GM12878 (cell line): ENCODE measurements around the gene IRGQ. TPM values are rescaled to one million over a fixed set of nuclear protein-coding genes. Genes with fewer than 3 reads are reported as not detected.

Source experiments
- ATAC-seq: fragments of 200-7000 bp; cut with Tn5 transposase; 3 replicates; pipeline ENCODE4 v1.9.1; 2020; ENCODE audit warnings: mild to moderate bottlenecking, moderate library complexity
- BruUV-seq: library from RNA; stranded (reverse); fragments of 400-500 nt; replicated peaks from 2 replicates; lab custom pipeline; 2021; lab: Mats Ljungman, UMichigan
- CTCF ChIA-PET: fragments of 300-600 bp; sonication (Branson Sonifier 250); formaldehyde crosslinking; extraction: SDS; loops from one replicate; lab custom pipeline; 2021; ENCODE audit warnings: inconsistent platforms; lab: Yijun Ruan, JAX
- POLR2A ChIA-PET: fragments of 350-600 bp; formaldehyde crosslinking; extraction: SDS; loops from one replicate; lab custom pipeline; 2021; ENCODE audit warnings: inconsistent platforms; lab: Charles Lee
- RAD21 ChIA-PET: fragments of 300-600 bp; sonication (Branson Sonifier 250); formaldehyde crosslinking; loops from one replicate; lab custom pipeline; 2023; ENCODE audit warnings: antibody characterized with exemption; ENCODE audit not compliant: unreplicated experiment; lab: Charles Lee
- SMC1A ChIA-PET: fragments of 300-600 bp; sonication (Branson Sonifier 250); formaldehyde crosslinking; loops from one replicate; lab custom pipeline; 2023; ENCODE audit not compliant: unreplicated experiment, uncharacterized antibody; lab: Charles Lee
- DNase-seq: peaks from one replicate; pipeline ENCODE4 v3.0.0-alpha.2; 2011; ENCODE audit warnings: low read depth, low spot score
- FAIRE-seq: peaks from 3 replicates; lab custom pipeline; 2011; peaks lifted over from hg19 to GRCh38; lab: Jason Lieb, UNC
- H2AFZ ChIP-seq: 2 replicates; pipeline ENCODE4 v1.6.0; 2011; ENCODE audit warnings: low read depth, low read length, control low read depth; ENCODE audit not compliant: control insufficient read depth
- H3K27ac ChIP-seq: 2 replicates; pipeline ENCODE4 v1.5.1; 2011; ENCODE audit warnings: control low read depth; ENCODE audit not compliant: control insufficient read depth, insufficient read depth
- H3K27me3 ChIP-seq, 2 experiments: replicated peaks in 1 of 2; 2 replicates each; pipeline versions ENCODE4 v1.6.0 to v1.6.1; 2011; ENCODE audit warnings: low read length in 1 of 2; ENCODE audit not compliant: control insufficient read depth in 2 of 2, insufficient read depth in 2 of 2
- H3K36me3 ChIP-seq, 2 experiments: 2 replicates each; pipeline ENCODE4 v1.5.1; 2011; ENCODE audit warnings: low read length in 1 of 2; ENCODE audit not compliant: control insufficient read depth in 2 of 2, insufficient read depth in 2 of 2
- H3K4me1 ChIP-seq: 2 replicates; pipeline ENCODE4 v1.6.1; 2011; ENCODE audit warnings: mild to moderate bottlenecking, low read length, moderate library complexity, mixed read lengths; ENCODE audit not compliant: control insufficient read depth, insufficient read depth
- H3K4me2 ChIP-seq: 2 replicates; pipeline ENCODE4 v1.6.0; 2011; ENCODE audit warnings: control low read depth; ENCODE audit not compliant: control insufficient read depth, insufficient read depth
- H3K4me3 ChIP-seq: fragments of 200-600 bp; sonication (generic); 2 replicates; pipeline ENCODE4 v1.5.1; 2016
- H3K79me2 ChIP-seq: 2 replicates; pipeline ENCODE4 v1.6.0; 2011; ENCODE audit warnings: low read length; ENCODE audit not compliant: control insufficient read depth, insufficient read depth
- H3K9ac ChIP-seq: 2 replicates; pipeline ENCODE4 v1.8.0; 2011; ENCODE audit warnings: low read length, control low read depth, mixed read lengths; ENCODE audit not compliant: control insufficient read depth, insufficient read depth
- H3K9me3 ChIP-seq: replicated peaks from 3 replicates; pipeline ENCODE4 v1.5.1; 2011; ENCODE audit warnings: mild to moderate bottlenecking, low read length; ENCODE audit not compliant: control insufficient read depth, insufficient read depth
- H4K20me1 ChIP-seq: 2 replicates; pipeline ENCODE4 v1.6.0; 2011; ENCODE audit not compliant: control insufficient read depth, insufficient read depth
- CEBPB ChIP-seq, 2 experiments: fragments of 150-350 bp in 1 of 2; IDR thresholded peaks; 2 replicates each; pipeline ENCODE4 v1.6.1; 2012 to 2014; ENCODE audit warnings: low read depth in 2 of 2, low read length in 2 of 2, borderline replicate concordance in 1 of 2, inconsistent platforms in 1 of 2
- CHD4 ChIP-seq: fragments of 200-600 bp; sonication (generic); IDR thresholded peaks from 2 replicates; pipeline ENCODE4 v1.6.1; 2016; ENCODE audit warnings: mild to moderate bottlenecking
- CUX1 ChIP-seq: IDR thresholded peaks from 2 replicates; pipeline ENCODE4 v1.6.1; 2012; ENCODE audit warnings: improper control_type of control experiment, low read depth, low read length; ENCODE audit not compliant: insufficient replicate concordance
- E2F4 ChIP-seq: IDR thresholded peaks from 2 replicates; pipeline ENCODE4 v1.6.1; 2012; ENCODE audit warnings: low read depth, low read length, improper control_type of control experiment
- ELK1 ChIP-seq: IDR thresholded peaks from 2 replicates; pipeline ENCODE4 v1.6.1; 2012; ENCODE audit warnings: low read depth, low read length, improper control_type of control experiment
- HDGF ChIP-seq: fragments of 450-650 bp; IDR thresholded peaks from 2 replicates; pipeline ENCODE4 v1.6.1; 2016; ENCODE audit warnings: antibody characterized with exemption
- KDM1A ChIP-seq: fragments of 200-600 bp; sonication (generic); IDR thresholded peaks from 2 replicates; pipeline ENCODE4 v1.6.1; 2016; ENCODE audit warnings: borderline replicate concordance
- NFYA ChIP-seq: IDR thresholded peaks from 2 replicates; pipeline ENCODE4 v1.6.1; 2011; ENCODE audit warnings: low read depth, mild to moderate bottlenecking, low read length, improper control_type of control experiment, borderline replicate concordance
- NKRF ChIP-seq: fragments of 450-650 bp; conservative IDR thresholded peaks from 2 replicates; pipeline ENCODE4 v1.6.1; 2017; ENCODE audit warnings: mild to moderate bottlenecking, moderate library complexity
- PAX8 ChIP-seq: fragments of 450-650 bp; IDR thresholded peaks from 2 replicates; pipeline ENCODE4 v1.6.1; 2017; ENCODE audit warnings: mild to moderate bottlenecking, moderate library complexity
- RCOR1 ChIP-seq: conservative IDR thresholded peaks from 2 replicates; pipeline ENCODE4 v1.6.1; 2012; ENCODE audit warnings: low read depth, low read length, improper control_type of control experiment
- SIX5 ChIP-seq: IDR thresholded peaks from 2 replicates; pipeline ENCODE4 v1.6.1; 2011; ENCODE audit warnings: mild to moderate bottlenecking, low read depth, low read length, moderate library complexity; ENCODE audit not compliant: severe bottlenecking
- TBL1XR1 ChIP-seq: IDR thresholded peaks from 2 replicates; pipeline ENCODE4 v1.6.1; 2012; ENCODE audit warnings: low read depth, low read length, improper control_type of control experiment
- ZNF217 ChIP-seq: fragments of 450-650 bp; IDR thresholded peaks from 2 replicates; pipeline ENCODE4 v1.6.1; 2017; ENCODE audit warnings: antibody characterized with exemption, mild to moderate bottlenecking
- WGBS: methylation state at CpG from one replicate; pipeline ENCODE4 v1.1.6; 2016; ENCODE audit warnings: low lambda C conversion rate; ENCODE audit not compliant: insufficient replicate concordance, insufficient coverage; ENCODE audit errors: missing lambda C conversion rate; 5-methylcytosine and 5-hydroxymethylcytosine counted together
- in situ Hi-C: fragments of 300-500 bp; cut with MboI; formaldehyde crosslinking; loops from 9 replicates; pipeline ENCODE4 v1.14.3; 2018; ENCODE audit warnings: mixed read lengths
- intact Hi-C: fragments of 100-400 bp; cut with micrococcal nuclease; formaldehyde crosslinking; loops from one replicate; pipeline ENCODE4 v1.14.2; 2022; ENCODE audit not compliant: unreplicated experiment
- polyA plus RNA-seq, 11 experiments: library from polyadenylated mRNA; depleted of rRNA in 4 of 11; unstranded in 6 of 11; stranded (reverse) in 5 of 11; fragments of >200 nt; fragmentation: Nextera tagmentation in 4 of 11; fragmentation: Illumina TruSeq in 1 of 11; extraction: Ambion mirVana in 4 of 11; extraction: Trizol in 1 of 11; gene quantifications; 1 replicate in 1 of 11; 2 replicates in 10 of 11; pipeline versions ENCODE4 v1.2.1 to v1.2.3, GENCODE V29; 2011 to 2016; ENCODE audit warnings: inconsistent platforms in 2 of 11, missing spikeins in 2 of 11, low read depth in 1 of 11
- total RNA-seq, 4 experiments: library from RNA; depleted of rRNA in 3 of 4; stranded (reverse); fragments of >200 nt in 3 of 4; fragmentation: Illumina TruSeq in 1 of 4; extraction: Trizol in 1 of 4; gene quantifications; 2 replicates each; pipeline versions ENCODE4 v1.2.1 to v1.2.3, GENCODE V29; 2013 to 2021

Gene IRGQ
- total and polyA plus RNA-seq, 10 of the 15 experiments (the other 5 are each of a cell fraction or from before 2014, with no cell fraction given) = 3.3 to 20.8 (median 9.0) TPM

- H3K36me3 ChIP-seq = no peaks in the 10 kb centered on the region
- no peak overlapping the region for H3K27ac ChIP-seq
- no peaks in the 10 kb centered on the region for H3K9me3 ChIP-seq
- ATAC-seq (no peak), FAIRE-seq (no peak), DNase-seq (no peak)
- H3K4me1 ChIP-seq = peaks cover 6% of the 10 kb centered on the region; the same call in 1 of the 2 replicates
- no peak for TF ChIP-seq CHD4
- no peak for TF ChIP-seq KDM1A
- TF ChIP-seq CEBPB (IDR thresholded peaks at IDR 0.05; ENCODE audit: borderline replicate concordance in 1 of 2, low read depth in 2 of 2, low read length in 2 of 2) = no peak
- TF ChIP-seq ZNF217 = no peak
- TF ChIP-seq CUX1 = no peak
- TF ChIP-seq NKRF = no peak
- no peak for TF ChIP-seq ELK1
- no peak for TF ChIP-seq TBL1XR1
- no peak for TF ChIP-seq E2F4
- TF ChIP-seq RCOR1 = no peak
- no peak for TF ChIP-seq NFYA
- TF ChIP-seq SIX5 = no peak
- TF ChIP-seq PAX8 = no peak
- no peak for TF ChIP-seq HDGF
- ChIA-PET CTCF (interaction anchor here (1.5 to 1.9 kb wide), 2 partner anchors 27 to 46 kb away, joined by 3 to 7 read pairs; partner anchors contain the start of gene IRGQ), RAD21 (no interaction called here), SMC1A (no interaction called here), POLR2A (no interaction called here)
- no peak overlapping the region for H3K4me3 ChIP-seq
- H4K20me1 ChIP-seq = no peaks in the 10 kb centered on the region
- H3K9ac ChIP-seq = no peak overlapping the region
- in situ Hi-C loops (no loop called here), intact Hi-C loops (no loop called here)
- no peaks in the 10 kb centered on the region for H3K27me3 ChIP-seq
- H3K4me2 ChIP-seq = no peak overlapping the region
- BruUV-seq = no TSS peak
- WGBS = 47% methylated on average over 4 of the region's 4 CpGs
- no peak overlapping the region for H2AFZ ChIP-seq
- peaks cover 15% of the 10 kb centered on the region for H3K79me2 ChIP-seq
Measured at GRCh38 chr19:43622070-43622469, 26.1 kb upstream of the IRGQ start.
